COR-L47 (cell line): ENCODE measurements around the gene PGAM5.

ENCODE experiments used
- DNase-seq: peaks from one replicate; lab custom pipeline; 2025; lab: John Stamatoyannopoulos, UW

Gene PGAM5

GRCh38 chr12:132723015-132723763 is 12.5 kb downstream of the PGAM5 start:
- no peak for DNase-seq

GRCh38 chr12:132723764-132724140 is 13.1 kb downstream of the PGAM5 start:
- DNase-seq, result no peak

GRCh38 chr12:132724506-132725241 is 14.0 kb downstream of the PGAM5 start:
- no peak for DNase-seq

- DNase-seq, result no peak
These were observed 15.7 kb downstream of the PGAM5 start for GRCh38 chr12:132726386-132726785.

- DNase-seq, result no peak
These were observed 16.6 kb downstream of the PGAM5 start for GRCh38 chr12:132727091-132727794.

- DNase-seq, result no peak
These were observed 17.9 kb downstream of the PGAM5 start for GRCh38 chr12:132728502-132728901.

- DNase-seq, result no peak
These were observed 19.1 kb downstream of the PGAM5 start for GRCh38 chr12:132729541-132730320.

- DNase-seq, result no peak
These were observed 19.7 kb downstream of the PGAM5 start for GRCh38 chr12:132730353-132730752.

- no peak for DNase-seq
These were observed 20.9 kb downstream of the PGAM5 start for GRCh38 chr12:132731574-132731973.

GRCh38 chr12:132734206-132734605 is 23.6 kb downstream of the PGAM5 start:
- DNase-seq, result no peak

- no peak for DNase-seq
These were observed 24.9 kb downstream of the PGAM5 start for GRCh38 chr12:132735496-132735895.

GRCh38 chr12:132736378-132736777 is 25.7 kb downstream of the PGAM5 start:
- DNase-seq, result no peak

- no peak for DNase-seq
These were observed 26.3 kb downstream of the PGAM5 start for GRCh38 chr12:132736913-132737312.

- no peak for DNase-seq
These were observed 29.1 kb downstream of the PGAM5 start for GRCh38 chr12:132739600-132740312.

- DNase-seq, result no peak
These were observed 29.6 kb downstream of the PGAM5 start for GRCh38 chr12:132740313-132740646.

- no peak for DNase-seq
These were observed 30.0 kb downstream of the PGAM5 start for GRCh38 chr12:132740652-132741051.

GRCh38 chr12:132741620-132742019 is 31.0 kb downstream of the PGAM5 start:
- no peak for DNase-seq

GRCh38 chr12:132743831-132744230 is 33.2 kb downstream of the PGAM5 start:
- DNase-seq, result no peak

- no peak for DNase-seq
These were observed 36.0 kb downstream of the PGAM5 start for GRCh38 chr12:132746613-132747012.

GRCh38 chr12:132747395-132747794 is 36.8 kb downstream of the PGAM5 start:
- no peak for DNase-seq

- DNase-seq, result no peak
These were observed 37.3 kb downstream of the PGAM5 start for GRCh38 chr12:132747896-132748295.

- DNase-seq, result no peak
These were observed 37.7 kb downstream of the PGAM5 start for GRCh38 chr12:132748319-132748718.
